DOHH2 (cell line): ENCODE measurements around the gene CDCP1.

Experiments used
- H3F3A ChIP-seq: fragments of 200-600 bp; sonication (generic), shearing (Covaris generic); 2 replicates; pipeline ENCODE4 v1.6.0; 2016; ENCODE audit warnings: antibody characterized with exemption, mild to moderate bottlenecking; ENCODE audit not compliant: control insufficient read depth, insufficient read depth
- H3K27ac ChIP-seq: fragments of 200-600 bp; sonication (generic); 2 replicates; pipeline ENCODE4 v1.5.1; 2014; ENCODE audit warnings: low read depth, mild to moderate bottlenecking, low read length, moderate library complexity
- H3K27me3 ChIP-seq: fragments of 200-600 bp; sonication (generic); 2 replicates; pipeline ENCODE4 v1.6.1; 2014; ENCODE audit warnings: mild to moderate bottlenecking, low read length, mixed read lengths; ENCODE audit not compliant: control insufficient read depth
- H3K36me3 ChIP-seq: fragments of 200-600 bp; sonication (generic); 2 replicates; pipeline ENCODE4 v1.6.1; 2014; ENCODE audit warnings: mild to moderate bottlenecking, low read length, moderate library complexity, mixed read lengths; ENCODE audit not compliant: control insufficient read depth
- H3K4me1 ChIP-seq: fragments of 200-600 bp; sonication (generic); 2 replicates; pipeline ENCODE4 v1.6.1; 2014; ENCODE audit warnings: mild to moderate bottlenecking, low read length, mixed read lengths; ENCODE audit not compliant: control insufficient read depth
- H3K4me2 ChIP-seq: fragments of 200-600 bp; sonication (generic); 2 replicates; pipeline ENCODE4 v1.6.0; 2014; ENCODE audit warnings: mild to moderate bottlenecking, low read length, moderate library complexity
- H3K4me3 ChIP-seq: fragments of 200-600 bp; sonication (generic); 2 replicates; pipeline ENCODE4 v1.5.1; 2014; ENCODE audit warnings: mild to moderate bottlenecking, low read length, mixed read lengths
- H3K79me2 ChIP-seq: fragments of 200-600 bp; sonication (generic); 2 replicates; pipeline ENCODE4 v1.6.1; 2014; ENCODE audit warnings: mild to moderate bottlenecking, low read length, mixed read lengths; ENCODE audit not compliant: control insufficient read depth
- H3K9me2 ChIP-seq: fragments of 200-600 bp; sonication (generic); replicated peaks from 2 replicates; pipeline ENCODE4 v1.6.1; 2014; ENCODE audit warnings: mild to moderate bottlenecking, low read length, mixed read lengths; ENCODE audit not compliant: control insufficient read depth
- H3K9me3 ChIP-seq: fragments of 200-600 bp; sonication (generic); 2 replicates; pipeline ENCODE4 v1.6.1; 2014; ENCODE audit warnings: antibody characterized with exemption, low read length, mixed read lengths; ENCODE audit not compliant: control insufficient read depth, insufficient read depth
- H4K20me1 ChIP-seq: fragments of 200-600 bp; sonication (generic); 2 replicates; pipeline ENCODE4 v1.6.0; 2014; ENCODE audit warnings: low read depth, mild to moderate bottlenecking, antibody characterized with exemption, low read length, moderate library complexity; ENCODE audit not compliant: control insufficient read depth, insufficient read depth
- CTCF ChIP-seq: fragments of 200-600 bp; sonication (generic); IDR thresholded peaks from one replicate; pipeline ENCODE4 v1.5.1; 2014; ENCODE audit warnings: antibody characterized with exemption, mild to moderate bottlenecking, low read depth, low read length; ENCODE audit not compliant: poor library complexity, severe bottlenecking
- EZH2phosphoT487 ChIP-seq: fragments of 200-600 bp; sonication (generic); IDR thresholded peaks from 2 replicates; pipeline ENCODE4 v1.6.1; 2017; ENCODE audit warnings: borderline replicate concordance, mild to moderate bottlenecking, antibody characterized with exemption, low read length, moderate library complexity, mixed read lengths

The CDCP1 gene

DNA sequence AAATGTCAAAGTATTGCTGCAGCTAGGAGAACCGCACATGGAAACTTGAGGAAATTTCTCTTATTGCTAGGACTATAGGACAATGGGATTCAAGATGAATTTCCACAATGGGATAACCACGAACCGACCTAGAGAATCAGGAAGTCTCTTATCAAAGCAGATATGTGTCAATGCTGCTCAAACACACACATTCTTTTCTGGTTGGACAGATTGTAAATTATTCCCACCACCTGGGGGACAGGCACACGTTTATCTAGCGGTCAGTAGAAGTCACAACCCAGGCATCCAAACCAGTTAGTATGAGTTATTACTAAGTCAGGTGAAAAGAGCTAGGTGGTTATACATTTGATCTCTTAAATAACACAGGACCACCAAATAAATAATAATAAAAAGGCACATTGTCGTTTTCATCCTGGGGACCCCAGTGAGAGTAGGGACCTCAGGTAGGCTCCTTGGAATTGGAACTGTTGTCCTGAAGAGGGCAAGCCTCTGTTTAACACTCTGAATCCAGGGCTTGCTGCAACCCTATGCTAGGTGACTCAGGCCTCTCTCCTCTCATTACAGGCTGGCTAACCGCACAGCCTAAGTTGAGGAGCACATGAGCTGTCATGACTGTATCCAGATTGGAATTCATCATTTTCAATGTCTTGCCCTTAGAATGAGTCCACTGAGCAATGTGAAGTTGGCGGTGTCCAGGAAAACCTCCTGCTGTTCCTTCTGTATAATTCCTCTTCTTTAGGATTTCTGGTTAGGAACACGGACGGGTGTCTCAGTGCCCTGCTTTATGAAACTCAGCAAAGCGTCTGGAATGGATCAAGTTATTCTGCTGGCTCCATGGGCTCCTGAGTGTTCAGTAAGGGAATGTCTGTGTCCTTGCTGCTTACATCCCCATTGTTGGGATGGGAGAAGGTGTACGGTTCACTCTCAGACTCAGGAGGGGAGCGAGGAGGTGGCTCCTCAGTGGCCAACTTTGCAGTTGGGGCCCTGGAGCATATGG, 61.1 kb downstream of the CDCP1 start:
- H3K36me3 ChIP-seq: no peaks in the 10 kb centered on the region
- H3F3A ChIP-seq: no peaks in the 10 kb centered on the region
- no peaks in the 10 kb centered on the region for H3K79me2 ChIP-seq
- no peaks in the 10 kb centered on the region for H3K9me3 ChIP-seq
- no peak for TF ChIP-seq CTCF
- TF ChIP-seq EZH2phosphoT487: no peak
- H3K4me2 ChIP-seq: no peak overlapping the region
- H4K20me1 ChIP-seq: no peaks in the 10 kb centered on the region
- H3K4me3 ChIP-seq: no peak overlapping the region
- no peaks in the 10 kb centered on the region for H3K27me3 ChIP-seq
- H3K4me1 ChIP-seq: no peaks in the 10 kb centered on the region
- H3K9me2 ChIP-seq: no peaks in the 10 kb centered on the region
- no peak overlapping the region for H3K27ac ChIP-seq

DNA sequence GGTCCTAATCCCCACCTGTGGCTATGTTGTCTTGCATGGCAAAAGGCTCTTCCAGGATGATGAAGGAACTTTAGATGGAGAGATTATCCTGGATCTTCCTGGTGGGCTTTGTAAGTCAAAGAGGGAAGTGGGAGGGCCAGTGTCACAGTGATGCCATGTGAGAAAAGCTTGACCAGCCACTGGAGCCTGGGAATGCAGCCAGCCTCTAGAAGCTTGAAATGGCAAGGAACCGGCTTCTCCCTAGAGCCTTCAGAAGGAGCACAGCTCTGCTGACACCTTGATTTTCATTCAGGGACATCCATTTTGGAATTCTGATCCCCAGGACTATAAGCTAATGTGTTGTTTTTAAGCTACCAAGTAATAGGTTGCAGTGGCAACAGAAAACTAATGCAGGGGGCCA, 61.8 kb downstream of the CDCP1 start:
- Histone ChIP-seq H3K36me3 (no peaks in the 10 kb centered on the region), H3K4me2 (no peak overlapping the region), H3K4me3 (no peak overlapping the region), H3K27ac (no peak overlapping the region), H3K9me2 (no peaks in the 10 kb centered on the region), H3F3A (no peaks in the 10 kb centered on the region), H4K20me1 (no peaks in the 10 kb centered on the region), H3K79me2 (no peaks in the 10 kb centered on the region), H3K27me3 (no peaks in the 10 kb centered on the region), H3K9me3 (no peaks in the 10 kb centered on the region), H3K4me1 (no peaks in the 10 kb centered on the region)
- TF ChIP-seq EZH2phosphoT487: no peak

DNA sequence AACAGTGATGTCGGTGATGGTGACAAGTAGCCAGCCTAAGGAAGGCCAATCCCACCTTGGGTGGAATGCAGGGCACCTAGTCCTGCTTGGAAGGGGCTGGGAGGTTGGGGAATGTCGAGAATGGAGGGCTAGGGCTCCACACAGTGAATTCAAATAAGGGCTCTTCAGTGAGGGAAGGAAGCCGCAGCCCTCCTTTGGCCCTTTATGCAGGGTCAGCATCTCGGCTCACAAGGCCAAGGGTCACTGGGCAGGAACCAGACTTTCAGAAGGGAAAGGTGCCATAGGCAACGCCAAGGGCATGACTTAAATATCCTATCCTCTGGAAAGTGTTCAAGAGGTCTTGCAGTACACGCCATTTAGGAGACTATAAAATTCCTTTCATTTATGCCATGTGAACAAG, 63.2 kb downstream of the CDCP1 start:
- Histone ChIP-seq H3K79me2 (no peaks in the 10 kb centered on the region), H3K9me2 (no peaks in the 10 kb centered on the region), H3K9me3 (no peaks in the 10 kb centered on the region), H3K4me3 (no peak overlapping the region), H3K27me3 (no peaks in the 10 kb centered on the region), H3K4me2 (no peak overlapping the region), H3F3A (no peaks in the 10 kb centered on the region), H4K20me1 (no peaks in the 10 kb centered on the region), H3K27ac (no peak overlapping the region), H3K36me3 (no peaks in the 10 kb centered on the region), H3K4me1 (no peaks in the 10 kb centered on the region)
- TF ChIP-seq EZH2phosphoT487: no peak

DNA sequence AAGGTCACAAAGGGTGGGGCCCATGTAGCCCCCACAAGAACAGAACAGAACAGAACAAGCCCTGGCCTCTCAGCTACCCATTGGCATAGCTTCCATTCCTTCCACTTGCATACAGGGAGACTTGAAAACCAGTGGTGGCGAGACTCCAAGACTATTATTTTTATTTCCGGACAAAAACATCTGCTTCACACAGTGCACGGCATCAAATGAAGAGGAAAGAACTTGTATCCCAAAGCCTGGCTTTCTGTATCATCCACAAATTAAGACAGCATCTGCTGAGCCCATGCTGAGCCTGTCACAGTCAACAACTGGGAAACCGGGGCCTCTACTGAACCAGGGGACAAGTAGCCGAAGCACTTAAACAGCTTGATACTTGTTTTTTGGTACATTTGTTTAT, 64.0 kb downstream of the CDCP1 start:
- Histone ChIP-seq H4K20me1 (no peaks in the 10 kb centered on the region), H3K36me3 (no peaks in the 10 kb centered on the region), H3K4me3 (no peak overlapping the region), H3K4me1 (no peaks in the 10 kb centered on the region), H3K27ac (no peak overlapping the region), H3K79me2 (no peaks in the 10 kb centered on the region), H3K4me2 (no peak overlapping the region), H3F3A (no peaks in the 10 kb centered on the region), H3K9me2 (no peaks in the 10 kb centered on the region), H3K9me3 (no peaks in the 10 kb centered on the region), H3K27me3 (no peaks in the 10 kb centered on the region)
- TF ChIP-seq EZH2phosphoT487 (no peak), CTCF (no peak)
